OCI-LY1 (cell line): ENCODE measurements around the gene MPRIP.

Experiments
- CTCF ChIP-seq: fragments of 200-600 bp; sonication (generic), shearing (Covaris generic); IDR thresholded peaks from 2 replicates; pipeline ENCODE4 v1.5.1; 2017; ENCODE audit warnings: mild to moderate bottlenecking, antibody characterized with exemption, low read length, moderate library complexity, mixed read lengths
- EZH2 ChIP-seq: fragments of 200-600 bp; sonication (generic), shearing (Covaris generic); IDR thresholded peaks from 2 replicates; pipeline ENCODE4 v1.8.0; 2017; ENCODE audit warnings: borderline replicate concordance, mixed run types, mild to moderate bottlenecking, antibody characterized with exemption, low read length, moderate library complexity, mixed read lengths

- TF ChIP-seq CTCF (no peak), EZH2 (no peak)
Observed at GRCh38 chr17:17186051-17186450, 143.8 kb downstream of the MPRIP start.
